GM12891 (cell line): Measurements from ENCODE around the gene LLGL1.

Source experiments
- PAX5 ChIP-seq: IDR thresholded peaks from 2 replicates; pipeline ENCODE4 v1.6.1; 2011; ENCODE audit warnings: low read length, moderate library complexity, mild to moderate bottlenecking; ENCODE audit not compliant: insufficient read depth, severe bottlenecking
- POLR2A ChIP-seq: IDR thresholded peaks from 2 replicates; pipeline ENCODE4 v1.6.1; 2011; ENCODE audit warnings: low read depth, low read length, control low read depth
- TAF1 ChIP-seq: IDR thresholded peaks from 2 replicates; pipeline ENCODE4 v1.6.1; 2011; ENCODE audit warnings: low read depth, low read length, control low read depth

DNA sequence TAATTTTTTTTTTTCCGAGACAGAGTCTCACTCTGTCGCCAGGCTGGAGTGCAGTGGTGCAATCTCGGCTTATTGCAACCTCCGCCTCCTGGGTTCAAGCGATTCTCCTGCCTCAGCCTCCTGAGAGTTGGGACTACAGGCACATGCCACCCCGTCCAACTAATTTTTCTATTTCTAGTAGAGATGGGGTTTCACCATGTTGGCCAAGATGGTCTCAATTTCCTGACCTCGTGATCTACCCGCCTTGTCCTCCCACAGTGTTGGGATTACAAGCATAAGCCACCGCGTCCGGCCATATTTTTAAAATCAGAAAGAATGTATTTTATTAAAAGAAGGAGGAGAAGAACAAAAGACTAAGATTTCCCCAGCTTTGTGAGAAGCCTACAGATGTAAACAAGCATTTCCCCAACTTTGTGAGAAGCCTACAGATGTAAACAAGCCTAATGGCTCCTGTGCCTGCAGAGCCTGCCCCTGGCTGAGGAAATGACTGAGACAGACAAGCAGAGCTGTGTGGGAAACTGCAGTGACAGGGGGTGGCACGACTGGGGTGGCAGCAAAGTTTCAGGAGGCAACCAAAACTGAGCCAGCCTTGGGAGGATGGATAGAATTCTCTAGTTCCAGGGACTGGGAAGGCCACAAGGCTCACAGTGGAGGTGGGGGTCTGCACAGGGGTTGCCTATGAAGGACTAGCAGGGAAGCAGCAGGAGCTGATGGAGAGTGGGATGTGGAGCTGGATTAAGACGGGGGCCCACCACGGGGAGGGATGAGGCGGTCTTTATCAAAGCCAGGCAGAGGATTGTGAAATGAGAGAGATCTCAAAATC is 66.5 kb downstream of the LLGL1 start:
- TF ChIP-seq PAX5 = no peak
- no peak for TF ChIP-seq TAF1
- TF ChIP-seq POLR2A = no peak
